ENCODE results near the gene ARPC4. TPM values are rescaled to one million over a fixed set of nuclear protein-coding genes. Genes with fewer than 3 reads are reported as not detected.
A peak's percentile ranks its signal among the peaks of the same experiment; 100 is the strongest.

Gene ARPC4
- total RNA-seq, 2 donors from 2014 or later = 150 to 153 TPM

DNA sequence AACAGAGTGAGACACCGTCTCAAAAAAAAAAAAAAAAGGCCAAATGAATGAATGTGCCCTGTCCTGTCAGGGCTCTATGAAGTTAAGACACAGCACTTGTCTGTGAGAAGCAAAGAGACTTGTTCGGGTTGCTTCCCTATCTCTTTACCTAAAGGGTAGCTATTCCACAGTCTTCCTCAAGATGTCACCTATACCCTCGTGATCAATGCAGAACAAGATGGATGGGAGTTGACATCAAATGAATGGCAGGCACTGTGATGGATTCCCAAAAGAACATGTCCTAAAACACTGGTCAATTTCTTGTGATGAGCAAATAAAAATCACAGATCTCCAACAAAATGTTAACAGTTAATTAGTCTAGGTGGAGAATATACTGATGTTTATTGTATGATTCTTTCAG lies 10.1 kb upstream of the ARPC4 start:
- no peaks in the 10 kb centered on the region for H3K9me3 ChIP-seq (ENCODE audit: control insufficient read depth, low read length)
- no peaks in the 10 kb centered on the region for H3K4me1 Mint-ChIP-seq
- no peak overlapping the region for H3K4me3 Mint-ChIP-seq
- WGBS, 2 experiments (ENCODE audit: insufficient coverage in 1 of 2, insufficient read length in 1 of 2) = 73 to 77% methylated on average over 3 of the region's 3 CpGs
- H3K36me3 Mint-ChIP-seq (ENCODE audit: low read depth) = peaks cover 67% of the 10 kb centered on the region
- H3K27me3 Mint-ChIP-seq (ENCODE audit: insufficient read depth) = no peaks in the 10 kb centered on the region
- no peak for DNase-seq
- H3K9ac ChIP-seq (ENCODE audit: extremely low read depth, low read length, poor library complexity, severe bottlenecking) = no peak overlapping the region
- TF ChIP-seq, protein P1, sequence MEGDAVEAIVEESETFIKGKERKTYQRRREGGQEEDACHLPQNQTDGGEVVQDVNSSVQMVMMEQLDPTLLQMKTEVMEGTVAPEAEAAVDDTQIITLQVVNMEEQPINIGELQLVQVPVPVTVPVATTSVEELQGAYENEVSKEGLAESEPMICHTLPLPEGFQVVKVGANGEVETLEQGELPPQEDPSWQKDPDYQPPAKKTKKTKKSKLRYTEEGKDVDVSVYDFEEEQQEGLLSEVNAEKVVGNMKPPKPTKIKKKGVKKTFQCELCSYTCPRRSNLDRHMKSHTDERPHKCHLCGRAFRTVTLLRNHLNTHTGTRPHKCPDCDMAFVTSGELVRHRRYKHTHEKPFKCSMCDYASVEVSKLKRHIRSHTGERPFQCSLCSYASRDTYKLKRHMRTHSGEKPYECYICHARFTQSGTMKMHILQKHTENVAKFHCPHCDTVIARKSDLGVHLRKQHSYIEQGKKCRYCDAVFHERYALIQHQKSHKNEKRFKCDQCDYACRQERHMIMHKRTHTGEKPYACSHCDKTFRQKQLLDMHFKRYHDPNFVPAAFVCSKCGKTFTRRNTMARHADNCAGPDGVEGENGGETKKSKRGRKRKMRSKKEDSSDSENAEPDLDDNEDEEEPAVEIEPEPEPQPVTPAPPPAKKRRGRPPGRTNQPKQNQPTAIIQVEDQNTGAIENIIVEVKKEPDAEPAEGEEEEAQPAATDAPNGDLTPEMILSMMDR (conservative IDR thresholded peaks at IDR 0.05) = peak; percentile 51
- no peaks in the 10 kb centered on the region for H3K9me3 Mint-ChIP-seq
- no peak overlapping the region for H3K27ac Mint-ChIP-seq
- H3K27ac ChIP-seq (ENCODE audit: low read depth, low read length) = no peak overlapping the region
- no peaks in the 10 kb centered on the region for H3K27me3 ChIP-seq (ENCODE audit: control insufficient read depth, insufficient read depth, low read length, poor library complexity, severe bottlenecking)
- H3K4me3 ChIP-seq (ENCODE audit: low read length) = no peak overlapping the region
- peaks cover 51% of the 10 kb centered on the region for H3K36me3 ChIP-seq (ENCODE audit: control insufficient read depth, insufficient read depth, low read length)
- no peaks in the 10 kb centered on the region for H3K4me1 ChIP-seq (ENCODE audit: control insufficient read depth, insufficient read depth, low read length)

DNA sequence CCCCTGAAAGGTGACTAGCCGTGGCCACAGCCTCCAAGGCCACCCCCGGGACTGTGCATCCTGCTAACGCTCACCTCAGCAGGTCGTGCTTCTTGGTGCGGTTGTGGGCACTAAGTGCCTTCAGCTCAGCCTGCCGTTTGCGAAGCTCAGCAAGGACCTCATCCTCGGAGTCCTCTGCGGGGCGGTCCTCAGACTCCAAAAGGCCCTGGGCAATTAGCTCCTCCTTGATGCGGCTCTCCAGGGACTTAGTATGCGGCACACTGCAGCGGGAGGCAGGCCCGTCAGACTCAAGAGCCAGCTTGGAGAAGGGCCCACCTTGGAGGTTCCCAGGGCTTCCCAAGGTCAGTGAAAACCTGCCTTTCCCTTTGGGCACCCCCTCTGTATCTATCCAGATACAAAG lies 8.9 kb upstream of the ARPC4 start:
- TF ChIP-seq, protein P1 (conservative IDR thresholded peaks at IDR 0.05) = no peak
- H3K27me3 ChIP-seq (ENCODE audit: control insufficient read depth, insufficient read depth, low read length, poor library complexity, severe bottlenecking) = no peaks in the 10 kb centered on the region
- H3K9ac ChIP-seq (ENCODE audit: extremely low read depth, low read length, poor library complexity, severe bottlenecking) = no peak overlapping the region
- 92 to 99% methylated on average over 10 to 14 of the region's 14 CpGs for WGBS, 2 experiments (ENCODE audit: insufficient coverage in 1 of 2, insufficient read length in 1 of 2)
- Mint-ChIP-seq H3K27ac (no peak overlapping the region), H3K4me3 (no peak overlapping the region), H3K36me3 (ENCODE audit: low read depth) (peaks cover 75% of the 10 kb centered on the region), H3K4me1 (no peaks in the 10 kb centered on the region), H3K27me3 (ENCODE audit: insufficient read depth) (no peaks in the 10 kb centered on the region), H3K9me3 (no peaks in the 10 kb centered on the region)
- no peak overlapping the region for H3K27ac ChIP-seq (ENCODE audit: low read depth, low read length)
- H3K36me3 ChIP-seq (ENCODE audit: control insufficient read depth, insufficient read depth, low read length) = peaks cover 54% of the 10 kb centered on the region
- no peak overlapping the region for H3K4me3 ChIP-seq (ENCODE audit: low read length)
- no peaks in the 10 kb centered on the region for H3K4me1 ChIP-seq (ENCODE audit: control insufficient read depth, insufficient read depth, low read length)
- H3K9me3 ChIP-seq (ENCODE audit: control insufficient read depth, low read length) = no peaks in the 10 kb centered on the region
- DNase-seq = no peak

DNA sequence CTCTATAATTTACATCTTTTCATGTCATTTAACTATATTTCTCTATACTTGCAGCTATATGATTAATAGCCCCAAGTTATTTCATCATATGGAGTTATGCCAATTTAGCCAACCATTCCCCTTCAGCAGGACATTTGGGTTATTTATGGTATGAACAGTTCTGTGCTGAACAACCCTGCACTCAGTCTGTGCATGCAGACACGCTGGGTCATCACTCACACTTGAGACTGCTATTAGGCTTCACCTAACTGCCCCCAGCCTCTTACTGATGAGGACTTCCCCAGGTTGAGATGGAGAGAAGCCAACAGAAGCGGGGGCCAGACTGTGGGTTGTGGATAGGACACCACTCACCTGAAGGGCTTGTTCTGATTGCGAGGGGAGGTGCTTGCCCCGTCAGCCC lies 7.9 kb upstream of the ARPC4 start:
- no peak overlapping the region for H3K27ac ChIP-seq (ENCODE audit: low read depth, low read length)
- H3K4me1 ChIP-seq (ENCODE audit: control insufficient read depth, insufficient read depth, low read length) = no peaks in the 10 kb centered on the region
- Mint-ChIP-seq H3K27ac (no peak overlapping the region), H3K27me3 (ENCODE audit: insufficient read depth) (no peaks in the 10 kb centered on the region), H3K9me3 (no peaks in the 10 kb centered on the region), H3K4me1 (no peaks in the 10 kb centered on the region), H3K4me3 (no peak overlapping the region), H3K36me3 (ENCODE audit: low read depth) (peaks cover 81% of the 10 kb centered on the region)
- no peaks in the 10 kb centered on the region for H3K27me3 ChIP-seq (ENCODE audit: control insufficient read depth, insufficient read depth, low read length, poor library complexity, severe bottlenecking)
- no peak overlapping the region for H3K4me3 ChIP-seq (ENCODE audit: low read length)
- DNase-seq = no peak
- H3K36me3 ChIP-seq (ENCODE audit: control insufficient read depth, insufficient read depth, low read length) = peaks cover 64% of the 10 kb centered on the region
- TF ChIP-seq, protein P1 (conservative IDR thresholded peaks at IDR 0.05) = no peak
- 97 to 100% methylated on average over 2 to 4 of the region's 4 CpGs for WGBS, 2 experiments (ENCODE audit: insufficient coverage in 1 of 2, insufficient read length in 1 of 2)
- H3K9ac ChIP-seq (ENCODE audit: extremely low read depth, low read length, poor library complexity, severe bottlenecking) = no peak overlapping the region
- H3K9me3 ChIP-seq (ENCODE audit: control insufficient read depth, low read length) = no peaks in the 10 kb centered on the region
